HG03159 (cell line): ENCODE results near the gene GPR15LG.

ENCODE experiments used
- ATAC-seq: cut with Tn5 transposase; IDR thresholded peaks from one replicate; pipeline ENCODE4 v1.9.1; 2021; ENCODE audit warnings: mild to moderate bottlenecking, moderate library complexity; ENCODE audit not compliant: unreplicated experiment

GPR15LG gene

GRCh38 chr10:84193327-84193726 lies 19.7 kb downstream of the GPR15LG start:
- no peak for ATAC-seq

DNA sequence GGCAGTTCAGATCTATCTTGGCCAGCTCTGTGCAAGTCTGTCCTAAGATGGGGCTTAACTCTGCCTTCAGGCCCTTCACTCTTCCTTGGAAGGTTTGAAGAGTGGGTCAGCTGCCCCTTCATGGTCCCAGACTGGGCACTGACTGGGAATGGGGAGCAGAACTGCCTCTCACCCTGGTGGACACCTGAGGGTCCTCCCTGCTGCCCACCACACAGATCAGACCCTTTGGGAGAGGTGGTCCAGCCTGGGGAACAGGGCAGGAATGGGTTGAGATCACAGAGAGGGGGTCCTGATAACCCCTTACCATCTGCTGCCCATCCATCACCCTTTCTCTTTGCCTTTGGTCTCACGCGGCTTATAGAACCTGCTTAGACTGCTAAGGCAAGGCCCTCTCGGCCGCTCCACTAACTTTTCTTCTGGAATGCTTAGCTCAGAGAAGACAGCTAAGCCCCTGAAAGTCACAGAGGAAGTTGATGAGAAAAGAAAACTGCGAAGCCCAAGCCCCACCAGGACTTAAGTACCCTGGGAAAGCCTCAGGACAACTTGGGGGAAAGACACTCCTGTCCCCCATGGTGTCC lies 20.3 kb downstream of the GPR15LG start:
- ATAC-seq, result peak; percentile 7

- ATAC-seq, result peak; percentile 73
These were observed 20.9 kb downstream of the GPR15LG start, which contains the start of gene CDHR1 for GRCh38 chr10:84194424-84195043. Gene CDHR1 (plus strand): TSS chr10:84194537. CDS start chr10:84194761, 224 bp downstream.

DNA sequence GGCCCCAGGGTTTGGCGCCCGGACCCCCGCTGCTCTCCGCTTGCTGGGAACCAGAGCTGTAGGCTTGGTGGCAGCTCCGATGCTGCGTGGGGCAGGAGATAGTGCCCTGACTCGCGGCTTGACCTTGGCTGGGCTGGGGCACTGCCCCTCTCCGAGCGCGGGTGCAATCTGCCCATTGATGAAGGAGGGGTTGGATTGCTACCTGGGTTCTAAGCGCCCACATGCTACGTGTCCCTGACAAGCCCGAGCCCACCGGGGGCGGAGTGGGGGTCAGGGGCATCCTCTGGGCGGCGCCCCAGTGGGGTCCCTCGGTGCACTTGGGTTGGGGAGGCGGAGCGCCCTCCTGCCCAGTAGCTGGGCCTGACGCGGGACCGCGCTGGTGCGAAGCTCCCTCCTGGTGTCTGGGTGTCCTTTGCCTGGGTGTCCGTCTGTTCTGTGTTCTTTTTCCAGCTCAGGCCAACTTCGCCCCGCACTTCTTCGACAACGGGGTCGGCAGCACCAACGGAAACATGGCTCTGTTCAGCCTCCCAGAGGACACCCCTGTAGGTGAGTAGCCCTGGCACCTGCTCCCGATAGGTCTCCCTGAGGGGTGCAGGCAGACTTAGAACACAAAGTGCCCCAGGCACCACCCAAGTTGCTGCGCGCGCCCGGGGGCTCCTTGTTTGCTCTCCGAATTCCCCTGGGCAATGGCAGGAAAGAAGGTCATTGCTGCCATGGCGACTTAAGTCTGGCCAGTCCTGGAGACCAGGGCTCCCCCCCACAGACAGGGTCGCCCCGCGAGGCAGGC lies 21.6 kb downstream of the GPR15LG start:
- no peak for ATAC-seq

DNA sequence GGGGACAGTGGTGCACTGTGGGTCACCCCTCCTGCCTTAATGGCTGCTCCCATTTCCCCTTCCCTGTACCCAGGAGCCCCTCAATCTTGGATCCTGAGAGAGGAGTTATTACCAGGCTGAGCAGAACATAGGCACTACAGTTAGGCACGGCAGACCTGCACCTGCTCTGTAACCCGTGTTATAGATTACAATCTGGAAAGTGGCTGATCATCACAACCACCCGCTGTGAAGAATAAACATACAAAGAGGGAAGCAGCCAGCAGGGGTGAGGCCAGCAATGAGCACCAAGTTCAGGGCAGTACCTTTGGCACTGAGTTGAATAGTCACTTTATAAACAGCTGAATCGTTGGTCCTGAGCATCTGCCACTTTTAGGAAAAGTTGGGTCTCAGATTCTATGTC lies 22.5 kb downstream of the GPR15LG start:
- ATAC-seq, result no peak

DNA sequence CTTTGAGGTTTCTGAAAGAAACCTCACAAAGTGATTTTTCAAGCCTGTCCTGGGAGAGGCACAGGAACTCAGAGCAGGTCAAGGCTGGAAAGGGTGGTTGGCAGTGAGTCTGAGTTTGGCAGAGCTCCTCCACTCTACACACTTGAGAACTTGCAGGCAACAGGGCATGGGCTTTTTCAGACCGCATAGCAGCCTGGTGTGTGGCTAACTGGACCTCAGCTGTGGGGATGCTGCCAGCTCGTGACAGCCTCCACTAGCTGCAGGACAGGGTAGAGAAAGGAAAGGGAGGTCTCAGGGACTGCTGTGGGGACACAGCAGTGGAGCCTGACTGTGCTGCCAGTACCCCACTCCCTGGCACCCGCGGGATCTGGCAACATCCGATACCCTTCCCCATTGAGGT lies 23.3 kb downstream of the GPR15LG start:
- no peak for ATAC-seq

DNA sequence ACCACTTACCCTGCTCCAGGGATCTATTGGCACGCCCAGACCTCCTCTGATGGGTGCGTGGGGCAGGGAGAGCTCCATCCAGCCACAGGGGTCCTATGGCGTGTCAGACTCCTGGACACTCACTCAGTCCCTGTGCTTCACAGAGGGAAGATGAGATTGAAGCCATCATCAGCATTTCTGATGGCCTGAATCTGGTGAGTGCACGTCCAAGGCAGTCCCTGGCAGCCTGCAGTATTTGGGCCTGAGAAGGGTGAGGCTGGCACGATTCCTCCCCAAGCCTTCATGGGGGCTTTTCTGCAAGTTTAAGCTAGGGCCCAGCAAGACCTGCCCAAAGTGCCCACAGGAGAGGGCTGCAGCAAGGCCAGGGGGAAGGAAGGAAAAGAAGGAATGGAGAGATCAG lies 24.0 kb downstream of the GPR15LG start:
- ATAC-seq, result no peak

GRCh38 chr10:84198206-84198915 lies 24.8 kb downstream of the GPR15LG start:
- ATAC-seq, result no peak

DNA sequence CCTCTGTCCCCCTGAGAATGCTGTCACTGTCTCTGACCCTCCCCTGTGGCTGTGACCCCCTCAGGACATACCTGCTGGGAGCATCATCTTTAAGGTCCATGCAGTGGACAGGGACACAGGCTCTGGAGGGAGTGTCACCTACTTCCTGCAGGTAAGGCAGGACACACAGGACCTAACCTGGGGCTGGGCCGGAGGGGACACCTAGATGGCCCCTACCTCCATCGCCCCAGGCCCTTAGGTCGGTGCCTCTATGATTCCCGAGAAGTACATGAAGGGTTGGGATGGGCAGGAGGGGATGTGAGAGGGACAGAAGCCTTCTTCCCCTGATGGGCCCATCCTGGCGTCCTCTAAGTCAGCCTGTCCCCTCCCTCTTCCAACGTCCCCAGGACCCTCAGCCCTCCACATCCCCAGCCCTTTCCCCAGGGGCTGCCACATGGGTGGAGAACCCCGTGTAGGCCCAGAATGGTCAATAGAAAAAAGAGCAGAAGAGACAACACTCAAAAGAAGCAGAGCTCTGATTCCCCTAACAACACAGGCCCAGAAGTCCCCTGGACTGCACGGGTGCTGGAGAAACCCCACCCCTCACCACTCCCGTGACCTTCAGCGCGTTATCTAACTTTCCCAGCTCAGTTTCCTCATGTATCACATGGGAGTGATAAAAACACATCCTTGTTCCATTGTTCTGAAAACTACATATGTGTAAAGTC lies 27.1 kb downstream of the GPR15LG start:
- ATAC-seq, result no peak

DNA sequence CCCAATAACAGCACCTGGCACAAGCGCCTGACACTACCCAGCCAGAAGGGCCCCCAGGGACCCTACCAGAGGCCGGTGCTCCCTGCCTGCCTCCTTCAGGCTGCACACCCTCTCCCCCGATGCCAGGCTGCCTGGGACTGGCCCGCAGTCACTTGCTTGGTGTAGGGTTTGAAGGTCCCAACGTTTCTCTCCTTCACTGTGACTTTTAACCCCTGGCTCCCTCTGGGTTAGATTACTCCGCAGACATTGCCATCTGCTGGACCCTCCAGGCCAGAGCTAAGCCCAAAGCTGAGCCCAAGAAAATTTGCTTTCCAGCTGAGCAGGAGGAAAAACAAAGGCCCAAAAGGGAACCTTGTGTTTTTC lies 27.6 kb downstream of the GPR15LG start:
- ATAC-seq, result no peak

GRCh38 chr10:84201682-84202081 lies 28.1 kb downstream of the GPR15LG start:
- no peak for ATAC-seq

DNA sequence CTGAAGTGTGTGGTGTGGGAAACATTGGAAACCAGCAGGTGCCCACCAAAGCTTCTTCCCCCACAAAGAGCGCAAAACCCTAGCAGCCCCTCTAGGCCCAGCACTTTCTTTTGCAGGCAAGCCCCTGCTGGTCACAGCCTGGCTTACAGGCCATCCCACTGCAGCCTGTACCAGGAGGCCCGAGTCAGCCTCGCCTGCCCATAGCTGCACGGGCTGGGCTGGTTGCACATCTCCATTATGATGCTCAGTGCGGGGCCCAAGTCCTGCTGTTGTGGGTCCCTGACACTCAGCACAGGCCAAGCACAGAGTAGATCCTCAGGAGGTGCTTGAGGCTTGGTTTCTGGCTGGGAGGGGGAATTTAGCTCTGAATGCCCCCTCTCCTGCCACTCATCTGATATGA lies 28.7 kb downstream of the GPR15LG start:
- ATAC-seq, result no peak

DNA sequence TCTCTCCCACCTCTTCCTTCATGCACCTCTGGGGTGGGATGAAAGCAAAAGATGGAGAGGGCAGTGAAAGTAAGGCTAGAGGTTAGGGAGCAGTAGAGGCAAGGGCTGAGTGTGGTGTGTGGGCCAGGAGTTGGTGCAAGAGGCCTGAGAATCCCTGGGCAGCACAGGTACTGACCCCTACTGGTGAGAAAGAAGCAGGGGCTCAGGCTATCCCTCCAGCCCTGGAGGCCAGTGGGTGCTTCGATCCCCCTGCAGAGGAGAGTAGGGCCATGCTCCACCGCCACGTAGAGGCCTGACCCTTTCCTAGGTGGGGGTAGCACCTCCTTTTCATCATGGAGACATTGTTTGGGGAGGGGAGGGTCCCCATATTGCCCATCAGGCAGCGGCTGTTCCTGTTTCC lies 30.5 kb downstream of the GPR15LG start:
- peak; percentile 44 for ATAC-seq

DNA sequence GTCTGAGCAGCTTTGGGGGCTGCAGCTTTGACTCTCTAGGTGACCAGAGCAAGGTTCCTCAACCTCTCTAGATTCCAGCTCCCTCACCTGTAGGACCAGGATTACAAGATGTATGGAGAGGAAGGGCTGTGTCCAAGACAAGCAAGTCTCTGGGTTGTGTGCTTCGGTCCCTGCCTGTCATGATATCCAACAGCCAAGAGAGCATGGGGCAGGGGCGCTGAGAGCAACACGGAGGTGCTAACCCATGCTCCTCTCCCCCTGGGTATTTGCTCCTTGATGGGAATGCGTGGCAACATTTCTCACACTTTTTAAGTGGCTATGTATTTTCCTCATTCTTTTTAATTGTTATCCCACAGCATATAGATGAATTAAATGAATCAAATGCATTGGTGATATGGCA lies 31.0 kb downstream of the GPR15LG start:
- no peak for ATAC-seq

GRCh38 chr10:84205049-84205852 lies 31.6 kb downstream of the GPR15LG start:
- ATAC-seq, result peak; percentile 73

DNA sequence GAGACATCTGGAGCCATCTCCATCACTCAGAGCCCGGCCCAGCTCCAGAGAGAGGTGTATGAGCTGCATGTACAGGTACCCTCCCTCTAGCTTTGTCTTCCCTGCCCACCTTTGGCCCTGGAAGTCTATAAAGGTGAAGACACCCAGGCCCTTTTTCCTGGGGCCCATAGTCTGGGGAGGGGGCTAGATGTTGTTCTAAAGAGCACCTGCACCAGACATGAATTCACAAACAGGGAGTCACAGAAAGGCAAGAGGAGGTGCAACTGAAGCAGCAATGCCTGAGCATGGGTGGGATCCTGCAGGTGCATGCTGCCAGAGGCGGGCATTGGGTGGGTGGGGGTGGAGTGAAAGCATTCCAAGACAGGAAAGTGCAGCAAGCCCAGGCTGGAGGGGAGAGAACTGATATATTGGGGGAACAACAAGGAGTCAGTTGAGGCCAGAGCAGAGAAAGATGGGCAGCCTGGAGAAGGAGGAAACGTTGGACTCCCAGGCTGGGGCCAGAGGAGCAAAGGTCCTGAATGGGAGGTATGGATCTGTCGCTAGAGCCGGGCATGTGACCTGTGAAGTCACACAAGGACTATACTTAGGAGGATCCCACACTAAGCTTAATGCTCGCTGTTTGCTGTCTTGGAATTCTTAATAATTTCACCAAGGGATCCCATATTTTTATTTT lies 32.4 kb downstream of the GPR15LG start:
- ATAC-seq, result no peak

GRCh38 chr10:84208023-84208422 lies 34.4 kb downstream of the GPR15LG start:
- no peak for ATAC-seq

DNA sequence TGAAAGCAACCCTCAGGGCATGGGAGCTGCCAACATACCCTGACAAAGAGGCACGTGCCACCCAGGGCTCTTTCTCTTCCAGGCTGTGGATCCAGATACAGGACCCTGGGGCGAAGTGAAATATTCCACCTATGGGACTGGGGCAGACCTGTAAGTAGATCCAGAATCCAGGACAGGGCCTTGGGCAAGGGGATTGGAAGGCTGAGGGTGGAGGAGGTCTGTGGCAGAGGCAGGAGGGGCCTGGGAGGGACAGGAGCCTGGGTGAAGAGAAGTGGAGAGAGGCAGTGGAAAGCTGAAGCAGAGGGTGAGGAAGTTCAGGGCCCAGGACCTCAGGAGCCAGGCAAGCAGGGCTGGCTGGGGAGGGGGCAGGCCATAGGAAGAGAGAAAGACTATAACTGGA lies 38.0 kb downstream of the GPR15LG start:
- ATAC-seq, result no peak

DNA sequence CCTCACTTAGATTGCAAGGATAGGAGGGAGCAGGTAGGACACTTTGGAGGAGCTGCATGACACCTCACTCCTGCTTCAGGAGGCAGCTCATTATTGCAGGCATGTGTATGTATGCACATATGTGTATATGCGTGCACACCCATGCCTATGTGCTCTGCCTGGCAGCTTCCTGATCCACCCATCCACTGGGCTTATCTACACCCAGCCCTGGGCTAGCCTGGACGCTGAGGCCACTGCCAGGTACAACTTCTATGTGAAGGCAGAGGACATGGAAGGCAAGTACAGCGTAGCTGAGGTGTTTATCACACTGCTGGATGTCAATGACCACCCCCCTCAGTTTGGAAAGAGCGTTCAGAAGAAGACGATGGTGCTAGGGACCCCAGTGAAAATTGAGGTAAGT lies 38.4 kb downstream of the GPR15LG start:
- no peak for ATAC-seq

GRCh38 chr10:84213076-84213475 lies 39.5 kb downstream of the GPR15LG start:
- no peak for ATAC-seq
